ENCODE measurements around the gene MUSTN1. TPM values are rescaled to one million over a fixed set of nuclear protein-coding genes. Genes with fewer than 3 reads are reported as not detected.

The MUSTN1 gene
- polyA plus RNA-seq, 3 donors = 0.29 to 13.7 TPM; not detected in 1

- DNase-seq = no peak
- Histone ChIP-seq H3K4me2 (replicated peaks; ENCODE audit: extremely low read depth, low read length, poor library complexity, severe bottlenecking) (no peak overlapping the region), H3K27ac (ENCODE audit: low read depth in 1 of 2, low read length in 2 of 2) (no peak overlapping the region), H3K4me3 (replicated peaks in 1 of 3; ENCODE audit: low read depth in 2 of 3, low read length in 3 of 3) (no peak overlapping the region), H3K79me2 (ENCODE audit: insufficient read depth, low read length) (no peaks in the 10 kb centered on the region), H3K9ac (ENCODE audit: insufficient read depth, low read length, poor library complexity, severe bottlenecking) (no peak overlapping the region), H3K36me3 (replicated peaks in 1 of 2; ENCODE audit: control insufficient read depth in 1 of 2, insufficient read depth in 2 of 2, low read length in 2 of 2) (peaks cover 5 to 24% of the 10 kb centered on the region in 2 donors), H4K20me1 (ENCODE audit: insufficient read depth, low read length) (no peaks in the 10 kb centered on the region), H3K9me3 (replicated peaks in 1 of 2; ENCODE audit: control insufficient read depth in 1 of 2, insufficient read depth in 1 of 2, low read length in 2 of 2) (no peaks in the 10 kb centered on the region), H3K4me1 (ENCODE audit: control insufficient read depth in 1 of 2, insufficient read depth in 2 of 2, low read length in 2 of 2) (no peaks in the 10 kb centered on the region), H3K27me3 (ENCODE audit: control insufficient read depth in 2 of 2, insufficient read depth in 2 of 2, low read length in 2 of 2) (no peaks in the 10 kb centered on the region), H2AFZ (ENCODE audit: insufficient read depth, low read depth, low read length, poor library complexity, severe bottlenecking) (no peak overlapping the region)
- TF ChIP-seq, protein P1, sequence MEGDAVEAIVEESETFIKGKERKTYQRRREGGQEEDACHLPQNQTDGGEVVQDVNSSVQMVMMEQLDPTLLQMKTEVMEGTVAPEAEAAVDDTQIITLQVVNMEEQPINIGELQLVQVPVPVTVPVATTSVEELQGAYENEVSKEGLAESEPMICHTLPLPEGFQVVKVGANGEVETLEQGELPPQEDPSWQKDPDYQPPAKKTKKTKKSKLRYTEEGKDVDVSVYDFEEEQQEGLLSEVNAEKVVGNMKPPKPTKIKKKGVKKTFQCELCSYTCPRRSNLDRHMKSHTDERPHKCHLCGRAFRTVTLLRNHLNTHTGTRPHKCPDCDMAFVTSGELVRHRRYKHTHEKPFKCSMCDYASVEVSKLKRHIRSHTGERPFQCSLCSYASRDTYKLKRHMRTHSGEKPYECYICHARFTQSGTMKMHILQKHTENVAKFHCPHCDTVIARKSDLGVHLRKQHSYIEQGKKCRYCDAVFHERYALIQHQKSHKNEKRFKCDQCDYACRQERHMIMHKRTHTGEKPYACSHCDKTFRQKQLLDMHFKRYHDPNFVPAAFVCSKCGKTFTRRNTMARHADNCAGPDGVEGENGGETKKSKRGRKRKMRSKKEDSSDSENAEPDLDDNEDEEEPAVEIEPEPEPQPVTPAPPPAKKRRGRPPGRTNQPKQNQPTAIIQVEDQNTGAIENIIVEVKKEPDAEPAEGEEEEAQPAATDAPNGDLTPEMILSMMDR (IDR thresholded peaks at IDR 0.05) = no peak
- Mint-ChIP-seq H3K9me3 (no peaks in the 10 kb centered on the region), H3K27me3 (ENCODE audit: low read depth in 3 of 3) (peaks cover 0 to 6% (median 0%) of the 10 kb centered on the region in 3 donors), H3K4me3 (no peak overlapping the region), H3K36me3 (peaks cover 14 to 21% of the 10 kb centered on the region in 2 donors), H3K27ac (no peak overlapping the region), H3K4me1 (peaks cover 8% of the 10 kb centered on the region)
- WGBS (ENCODE audit: insufficient coverage) = 94% methylated on average over 5 of the region's 10 CpGs
- intact Hi-C loops (cut with micrococcal nuclease) = no loop called here
Measured at GRCh38 chr3:52829906-52830463, 4.8 kb downstream of the MUSTN1 start.

- Mint-ChIP-seq H3K9me3 (no peaks in the 10 kb centered on the region), H3K36me3 (peaks cover 13 to 18% of the 10 kb centered on the region in 2 donors), H3K4me3 (no peak overlapping the region), H3K4me1 (peaks cover 8% of the 10 kb centered on the region), H3K27me3 (ENCODE audit: low read depth in 3 of 3) (peaks cover 0 to 6% (median 0%) of the 10 kb centered on the region in 3 donors), H3K27ac (no peak overlapping the region)
- Histone ChIP-seq H3K4me2 (replicated peaks; ENCODE audit: extremely low read depth, low read length, poor library complexity, severe bottlenecking) (no peak overlapping the region), H3K4me3 (replicated peaks in 1 of 3; ENCODE audit: low read depth in 2 of 3, low read length in 3 of 3) (no peak overlapping the region), H3K9me3 (replicated peaks in 1 of 2; ENCODE audit: control insufficient read depth in 1 of 2, insufficient read depth in 1 of 2, low read length in 2 of 2) (no peaks in the 10 kb centered on the region), H2AFZ (ENCODE audit: insufficient read depth, low read depth, low read length, poor library complexity, severe bottlenecking) (no peak overlapping the region), H3K9ac (ENCODE audit: insufficient read depth, low read length, poor library complexity, severe bottlenecking) (no peak overlapping the region), H3K4me1 (ENCODE audit: control insufficient read depth in 1 of 2, insufficient read depth in 2 of 2, low read length in 2 of 2) (no peaks in the 10 kb centered on the region), H3K79me2 (ENCODE audit: insufficient read depth, low read length) (no peaks in the 10 kb centered on the region), H3K27ac (ENCODE audit: low read depth in 1 of 2, low read length in 2 of 2) (no peak overlapping the region), H4K20me1 (ENCODE audit: insufficient read depth, low read length) (no peaks in the 10 kb centered on the region), H3K36me3 (replicated peaks in 1 of 2; ENCODE audit: control insufficient read depth in 1 of 2, insufficient read depth in 2 of 2, low read length in 2 of 2) (peaks cover 5 to 19% of the 10 kb centered on the region in 2 donors), H3K27me3 (ENCODE audit: control insufficient read depth in 2 of 2, insufficient read depth in 2 of 2, low read length in 2 of 2) (no peaks in the 10 kb centered on the region)
- DNase-seq = no peak
- WGBS (ENCODE audit: insufficient coverage) = 100% methylated on average over 1 of the region's 3 CpGs
- TF ChIP-seq, protein P1 (IDR thresholded peaks at IDR 0.05) = no peak
- intact Hi-C loops (cut with micrococcal nuclease) = no loop called here
Measured at GRCh38 chr3:52829482-52829881, 5.3 kb downstream of the MUSTN1 start.

All from CD14-positive monocyte (primary cell).